IMR-90 (cell line): ENCODE measurements around the gene HOXD8. TPM values are rescaled to one million over a fixed set of nuclear protein-coding genes. Genes with fewer than 3 reads are reported as not detected.

Experiments
- ATAC-seq: fragments of 200-7000 bp; cut with Tn5 transposase; 2 replicates; pipeline ENCODE4 v1.9.1; 2020; ENCODE audit warnings: low read depth, mild to moderate bottlenecking, moderate library complexity
- BruUV-seq: library from RNA; stranded (reverse); fragments of 400-500 nt; replicated peaks from 2 replicates; lab custom pipeline; 2021; lab: Mats Ljungman, UMichigan
- CTCF ChIA-PET: fragments of 300-600 bp; formaldehyde crosslinking; extraction: SDS; loops from one replicate; lab custom pipeline; 2021; ENCODE audit warnings: antibody characterized with exemption; lab: Yijun Ruan, JAX
- POLR2A ChIA-PET: fragments of 300-600 bp; sonication (Branson Sonifier 250); formaldehyde crosslinking; loops from one replicate; lab custom pipeline; 2022; ENCODE audit warnings: antibody characterized with exemption; ENCODE audit not compliant: unreplicated experiment; lab: Charles Lee
- DNase-seq: peaks from one replicate; pipeline ENCODE4 v3.0.0; 2013
- H2AFZ ChIP-seq: replicated peaks from 2 replicates; pipeline ENCODE3; 2013; ENCODE audit warnings: low read length, mild to moderate bottlenecking; ENCODE audit not compliant: poor library complexity
- H2AK5ac ChIP-seq: 2 replicates; pipeline ENCODE4 v1.6.1; 2013; ENCODE audit warnings: low read depth, low read length, inconsistent platforms
- H2AK9ac ChIP-seq: replicated peaks from 2 replicates; pipeline ENCODE3; 2013; ENCODE audit warnings: mild to moderate bottlenecking, low read depth, low read length, moderate library complexity; ENCODE audit not compliant: poor library complexity
- H2BK120ac ChIP-seq: 2 replicates; pipeline ENCODE4 v1.6.1; 2013; ENCODE audit warnings: low read depth, low read length, inconsistent platforms
- H2BK15ac ChIP-seq: 3 replicates; pipeline ENCODE4 v1.6.1; 2013; ENCODE audit warnings: low read depth, low read length, inconsistent platforms
- H2BK20ac ChIP-seq: 2 replicates; pipeline ENCODE4 v1.6.1; 2013; ENCODE audit warnings: low read depth, mild to moderate bottlenecking, inconsistent platforms, low read length, moderate library complexity
- H2BK5ac ChIP-seq: 2 replicates; pipeline ENCODE4 v1.6.1; 2013; ENCODE audit warnings: mild to moderate bottlenecking, low read depth, low read length, inconsistent platforms; ENCODE audit not compliant: poor library complexity, severe bottlenecking
- H3K14ac ChIP-seq: replicated peaks from 2 replicates; pipeline ENCODE4 v1.6.1; 2013; ENCODE audit warnings: low read depth, low read length, inconsistent platforms
- H3K18ac ChIP-seq: 2 replicates; pipeline ENCODE4 v1.6.1; 2013; ENCODE audit warnings: low read depth, low read length, control low read depth
- H3K23ac ChIP-seq: 2 replicates; pipeline ENCODE4 v1.6.1; 2013; ENCODE audit warnings: low read depth, low read length, inconsistent platforms
- H3K27ac ChIP-seq: 2 replicates; pipeline ENCODE4 v1.5.1; 2013; ENCODE audit warnings: mild to moderate bottlenecking, control low read depth, low read length; ENCODE audit not compliant: insufficient read depth
- H3K27me3 ChIP-seq: 2 replicates; pipeline ENCODE4 v1.6.1; 2013; ENCODE audit warnings: low read length; ENCODE audit not compliant: control insufficient read depth, insufficient read depth
- H3K36me3 ChIP-seq: 2 replicates; pipeline ENCODE4 v1.6.1; 2013; ENCODE audit warnings: low read length, mixed read lengths; ENCODE audit not compliant: control insufficient read depth, insufficient read depth
- H3K4ac ChIP-seq: 2 replicates; pipeline ENCODE4 v1.6.1; 2013; ENCODE audit warnings: low read depth, low read length, inconsistent platforms
- H3K4me1 ChIP-seq: 2 replicates; pipeline ENCODE4 v1.6.1; 2013; ENCODE audit warnings: low read length, mixed read lengths; ENCODE audit not compliant: control insufficient read depth, insufficient read depth
- H3K4me2 ChIP-seq: 2 replicates; pipeline ENCODE4 v1.6.1; 2013; ENCODE audit warnings: low read depth, mild to moderate bottlenecking, control low read depth, low read length, moderate library complexity
- H3K4me3 ChIP-seq: 2 replicates; pipeline ENCODE4 v1.5.1; 2013; ENCODE audit warnings: low read depth, mild to moderate bottlenecking, control low read depth, low read length, moderate library complexity; ENCODE audit not compliant: insufficient read depth
- H3K56ac ChIP-seq: 2 replicates; pipeline ENCODE4 v1.6.1; 2013; ENCODE audit warnings: low read length, inconsistent platforms; ENCODE audit not compliant: insufficient read depth; ENCODE audit errors: extremely low read depth
- H3K79me1 ChIP-seq, 2 experiments: 2 replicates each; pipeline ENCODE4 v1.6.1; 2013; ENCODE audit warnings: low read length in 2 of 2, inconsistent platforms in 1 of 2, low read depth in 1 of 2
- H3K9ac ChIP-seq: 2 replicates; pipeline ENCODE4 v1.6.1; 2013; ENCODE audit warnings: low read depth, low read length, control low read depth
- H3K9me1 ChIP-seq: 2 replicates; pipeline ENCODE4 v1.6.1; 2013; ENCODE audit warnings: low read length, inconsistent platforms; ENCODE audit not compliant: insufficient read depth
- H3K9me3 ChIP-seq: 2 replicates; pipeline ENCODE4 v1.6.1; 2013; ENCODE audit warnings: low read length; ENCODE audit not compliant: control insufficient read depth, insufficient read depth
- H4K20me1 ChIP-seq: 2 replicates; pipeline ENCODE4 v1.6.1; 2013; ENCODE audit warnings: low read length, inconsistent platforms; ENCODE audit not compliant: insufficient read depth
- H4K5ac ChIP-seq: 2 replicates; pipeline ENCODE4 v1.6.1; 2013; ENCODE audit warnings: mild to moderate bottlenecking, low read depth, low read length, control low read depth
- H4K8ac ChIP-seq, 2 experiments: 2 replicates each; pipeline ENCODE4 v1.6.1; 2013; ENCODE audit warnings: low read depth in 2 of 2, low read length in 2 of 2, control low read depth in 1 of 2, inconsistent platforms in 1 of 2
- H4K91ac ChIP-seq: 2 replicates; pipeline ENCODE4 v1.6.1; 2013; ENCODE audit warnings: low read depth, low read length, inconsistent platforms; ENCODE audit not compliant: insufficient read depth
- BHLHE40 ChIP-seq: fragments of 150-350 bp; IDR thresholded peaks from 2 replicates; pipeline ENCODE4 v1.6.1; 2016; ENCODE audit warnings: mild to moderate bottlenecking, low read depth, low read length
- CEBPB ChIP-seq: IDR thresholded peaks from 2 replicates; pipeline ENCODE4 v1.6.1; 2012; ENCODE audit warnings: low read depth, low read length, improper control_type of control experiment
- CHD1 ChIP-seq: IDR thresholded peaks from 2 replicates; pipeline ENCODE4 v1.6.1; 2012; ENCODE audit warnings: low read depth, low read length, improper control_type of control experiment
- CTCF ChIP-seq: conservative IDR thresholded peaks from 2 replicates; pipeline ENCODE4 v1.5.1; 2012; ENCODE audit warnings: mild to moderate bottlenecking, low read depth, low read length, improper control_type of control experiment
- ELK1 ChIP-seq: fragments of 150-350 bp; IDR thresholded peaks from 2 replicates; pipeline ENCODE4 v1.6.1; 2016; ENCODE audit warnings: low read depth, mild to moderate bottlenecking, low read length, moderate library complexity, borderline replicate concordance
- FOS ChIP-seq: fragments of 150-350 bp; IDR thresholded peaks from 2 replicates; pipeline ENCODE4 v1.6.1; 2016; ENCODE audit warnings: low read depth, low read length
- MAFK ChIP-seq: IDR thresholded peaks from 2 replicates; pipeline ENCODE4 v1.6.1; 2012; ENCODE audit warnings: low read depth, low read length, improper control_type of control experiment
- MAZ ChIP-seq: IDR thresholded peaks from 2 replicates; pipeline ENCODE4 v1.6.1; 2012; ENCODE audit warnings: low read depth, mild to moderate bottlenecking, low read length, improper control_type of control experiment, moderate library complexity, borderline replicate concordance
- MXI1 ChIP-seq: IDR thresholded peaks from 2 replicates; pipeline ENCODE4 v1.6.1; 2012; ENCODE audit warnings: low read depth, mild to moderate bottlenecking, low read length, moderate library complexity, borderline replicate concordance
- NFE2L2 ChIP-seq: fragments of 150-350 bp; IDR thresholded peaks from 2 replicates; pipeline ENCODE4 v1.6.1; 2016; ENCODE audit warnings: low read depth, mild to moderate bottlenecking, low read length
- POLR2A ChIP-seq: IDR thresholded peaks from 2 replicates; pipeline ENCODE4 v1.6.1; 2012; ENCODE audit warnings: mild to moderate bottlenecking, low read depth, low read length
- RAD21 ChIP-seq: IDR thresholded peaks from 2 replicates; pipeline ENCODE4 v1.6.1; 2012; ENCODE audit warnings: low read length, improper control_type of control experiment
- RCOR1 ChIP-seq: IDR thresholded peaks from 2 replicates; pipeline ENCODE4 v1.6.1; 2012; ENCODE audit warnings: mild to moderate bottlenecking, low read length, improper control_type of control experiment; ENCODE audit not compliant: insufficient replicate concordance
- RFX5 ChIP-seq: IDR thresholded peaks from 2 replicates; pipeline ENCODE4 v1.8.0; 2012; ENCODE audit warnings: low read depth, mild to moderate bottlenecking, low read length, moderate library complexity
- SMC3 ChIP-seq: fragments of 150-350 bp; IDR thresholded peaks from 2 replicates; pipeline ENCODE4 v1.6.1; 2016; ENCODE audit warnings: low read depth, mild to moderate bottlenecking, antibody characterized with exemption, low read length, moderate library complexity
- USF2 ChIP-seq: fragments of 150-350 bp; IDR thresholded peaks from 2 replicates; pipeline ENCODE4 v1.6.1; 2017; ENCODE audit warnings: mild to moderate bottlenecking, antibody characterized with exemption, low read length, low read depth
- WGBS, 2 experiments: methylation state at CpG; one replicate each; pipeline versions ENCODE4 v1.1.5 to v1.1.7; 2013; ENCODE audit warnings: missing lambda C conversion rate in 2 of 2; ENCODE audit not compliant: insufficient read length in 1 of 2; ENCODE audit errors: extremely low coverage in 2 of 2; 5-methylcytosine and 5-hydroxymethylcytosine counted together
- dilution Hi-C: fragments of 300-500 bp; cut with HindIII; formaldehyde crosslinking; loops from one replicate; pipeline ENCODE4 v1.14.3; 2018; ENCODE audit warnings: low sequenced_read_pairs; ENCODE audit not compliant: unreplicated experiment
- in situ Hi-C: fragments of 300-500 bp; cut with MboI; formaldehyde crosslinking; loops from 3 replicates; pipeline ENCODE4 v1.14.3; 2019; ENCODE audit warnings: low sequenced_read_pairs, inconsistent platforms, mixed read lengths
- intact Hi-C: fragments of 100-400 bp; cut with micrococcal nuclease; formaldehyde crosslinking; loops from 2 replicates; pipeline ENCODE4 v1.10.0; 2022
- polyA plus RNA-seq, 3 experiments: library from polyadenylated mRNA; depleted of rRNA; stranded (reverse); fragments of >200 nt; gene quantifications; 2 replicates each; pipeline ENCODE4 v1.2.3, GENCODE V29; 2012; ENCODE audit warnings: low replicate concordance in 1 of 3
- total RNA-seq: library from RNA; depleted of rRNA; stranded (reverse); fragments of >200 nt; gene quantifications from 2 replicates; pipeline ENCODE4 v1.2.3, GENCODE V29; 2012

Gene HOXD8
- total and polyA plus RNA-seq, 2 of the 4 experiments (the other 2 are of a cell fraction) = not detected

GRCh38 chr2:176114930-176115625 is 14.4 kb upstream of the HOXD8 start:
- ChIA-PET POLR2A (no interaction called here), CTCF (interaction anchor here (0.6 to 1.5 kb wide), 4 partner anchors 12 to 439 kb away, joined by 3 to 7 read pairs (median 4); no protein-coding TSS in a partner anchor)
- no peak overlapping the region for H3K18ac ChIP-seq
- no peak overlapping the region for H4K5ac ChIP-seq
- H4K20me1 ChIP-seq = no peaks in the 10 kb centered on the region
- H3K27me3 ChIP-seq = peaks cover 91% of the 10 kb centered on the region
- 0% methylated on average over 3 of the region's 16 CpGs; no CpG with 5 or more reads in 1 of the 2 experiments for WGBS, 2 experiments
- H3K56ac ChIP-seq = no peak overlapping the region
- H4K91ac ChIP-seq = no peak overlapping the region
- in situ Hi-C loops (no loop called here), dilution Hi-C loops (no loop called here), intact Hi-C loops (no loop called here)
- no peak overlapping the region for H4K8ac ChIP-seq
- no peak overlapping the region for H3K27ac ChIP-seq
- no peak overlapping the region for H3K9ac ChIP-seq
- no peak overlapping the region for H3K4ac ChIP-seq
- H3K36me3 ChIP-seq = no peaks in the 10 kb centered on the region
- H2BK20ac ChIP-seq = no peak overlapping the region
- H2AFZ ChIP-seq = no peak overlapping the region
- BruUV-seq = no TSS peak
- no peaks in the 10 kb centered on the region for H3K9me1 ChIP-seq
- H3K79me1 ChIP-seq = no peaks in the 10 kb centered on the region
- TF ChIP-seq USF2 (no peak), CTCF (no peak), ELK1 (no peak), MAZ (no peak), POLR2A (no peak), CEBPB (no peak), MXI1 (no peak), MAFK (no peak), CHD1 (no peak), SMC3 (no peak), BHLHE40 (no peak), RFX5 (no peak), RAD21 (no peak), FOS (no peak), NFE2L2 (no peak), RCOR1 (no peak)
- H2BK5ac ChIP-seq = no peak overlapping the region
- H2AK9ac ChIP-seq = no peak overlapping the region
- no peak overlapping the region for H3K4me2 ChIP-seq
- no peak for ATAC-seq
- no peak for DNase-seq
- no peak overlapping the region for H2AK5ac ChIP-seq
- no peak overlapping the region for H2BK15ac ChIP-seq
- H3K9me3 ChIP-seq = peaks cover 12% of the 10 kb centered on the region
- no peak overlapping the region for H2BK120ac ChIP-seq
- no peak overlapping the region for H3K4me3 ChIP-seq
- H3K23ac ChIP-seq = no peak overlapping the region
- no peaks in the 10 kb centered on the region for H3K4me1 ChIP-seq
- H3K14ac ChIP-seq = no peak overlapping the region
